IPS-NIHi7 (cell line): ENCODE results near the gene HSPB6.
"Not testable (repeated sequence)": the region's sequence is repeated elsewhere in the genome, so short reads cannot be mapped to it uniquely, and the experiment has no call there.

Experiments
- DNase-seq: peaks from one replicate; pipeline ENCODE4 v3.0.0; 2012; ENCODE audit warnings: mixed read lengths; ENCODE audit errors: extremely low spot score

Gene HSPB6

GRCh38 chr19:35786299-35787160 lies 29.7 kb upstream of the HSPB6 start:
- no peak for DNase-seq

- no peak for DNase-seq
Observed at GRCh38 chr19:35785339-35785627, 28.5 kb upstream of the HSPB6 start.

- DNase-seq: peak; percentile 93
Observed at GRCh38 chr19:35784503-35785338, 27.9 kb upstream of the HSPB6 start.

- DNase-seq: peak; percentile 59
Observed at GRCh38 chr19:35783469-35784434, 26.9 kb upstream of the HSPB6 start.

GRCh38 chr19:35782589-35782988 lies 25.8 kb upstream of the HSPB6 start:
- DNase-seq: no peak

GRCh38 chr19:35781650-35782049 lies 24.8 kb upstream of the HSPB6 start:
- no peak for DNase-seq

GRCh38 chr19:35780717-35781116 lies 23.9 kb upstream of the HSPB6 start:
- DNase-seq: no peak

- no peak for DNase-seq
Observed at GRCh38 chr19:35780058-35780457, 23.2 kb upstream of the HSPB6 start.

GRCh38 chr19:35779033-35779432 lies 22.2 kb upstream of the HSPB6 start:
- no peak for DNase-seq

- DNase-seq: no peak
Observed at GRCh38 chr19:35777961-35778360, 21.1 kb upstream of the HSPB6 start.

GRCh38 chr19:35777086-35777841 lies 20.4 kb upstream of the HSPB6 start:
- DNase-seq: peak; percentile 56

GRCh38 chr19:35776102-35776788 lies 19.4 kb upstream of the HSPB6 start:
- DNase-seq: no peak

GRCh38 chr19:35775298-35776101 lies 18.7 kb upstream of the HSPB6 start, which contains the start of gene ARHGAP33:
TSS of gene ARHGAP33 (plus strand) at chr19:35775564. CDS start at chr19:35775659, 95 bp downstream.
- DNase-seq: peak; percentile 97

- no peak for DNase-seq
Observed at GRCh38 chr19:35775046-35775297, 18.1 kb upstream of the HSPB6 start.

- no peak for DNase-seq
Observed at GRCh38 chr19:35774274-35775045, 17.6 kb upstream of the HSPB6 start.

GRCh38 chr19:35773020-35773806 lies 16.4 kb upstream of the HSPB6 start:
- DNase-seq: no peak

- DNase-seq: not testable (repeated sequence)
Observed at GRCh38 chr19:35772362-35772761, 15.5 kb upstream of the HSPB6 start.

GRCh38 chr19:35768082-35768421 lies 11.2 kb upstream of the HSPB6 start:
- no peak for DNase-seq
